Activated CD4-positive, alpha-beta memory T cell treated with anti-CD3 and anti-CD28 coated beads for 36 hours (primary cell): ENCODE measurements around the gene HOXA7. TPM values are rescaled to one million over a fixed set of nuclear protein-coding genes. Genes with fewer than 3 reads are reported as not detected.

ENCODE experiments used
- CTCF ChIA-PET: fragments of 350-600 bp; sonication (Branson Sonifier 250); formaldehyde crosslinking; loops from one replicate; lab custom pipeline; 2021; ENCODE audit warnings: antibody characterized with exemption, inconsistent platforms; lab: Charles Lee
- POLR2A ChIA-PET: fragments of 350-600 bp; sonication (Branson Sonifier 250); formaldehyde crosslinking; loops from one replicate; lab custom pipeline; 2021; ENCODE audit warnings: antibody characterized with exemption; lab: Charles Lee
- DNase-seq: peaks from one replicate; pipeline ENCODE4 v3.0.0-alpha.2; 2020
- H3K27ac Mint-ChIP-seq: one replicate; pipeline ENCODE4 v1.8.0; 2021; ENCODE audit warnings: mixed read lengths
- H3K27me3 Mint-ChIP-seq: one replicate; pipeline ENCODE4 v1.8.0; 2021; ENCODE audit warnings: mixed read lengths
- H3K36me3 Mint-ChIP-seq: one replicate; pipeline ENCODE4 v1.8.0; 2021; ENCODE audit warnings: mixed read lengths
- H3K4me1 Mint-ChIP-seq: one replicate; pipeline ENCODE4 v1.8.0; 2021; ENCODE audit warnings: low read depth, mixed read lengths
- H3K4me3 Mint-ChIP-seq: one replicate; pipeline ENCODE4 v1.8.0; 2021; ENCODE audit warnings: mild to moderate bottlenecking, mixed read lengths
- H3K9me3 Mint-ChIP-seq: one replicate; pipeline ENCODE4 v1.8.0; 2021; ENCODE audit warnings: mixed read lengths
- intact Hi-C: fragments of 100-400 bp; cut with micrococcal nuclease; formaldehyde crosslinking; loops from one replicate; pipeline ENCODE4 v1.15.1; 2023
- total RNA-seq, 2 experiments: library from RNA; stranded (reverse); gene quantifications; one replicate each; pipeline ENCODE4 v1.2.3, GENCODE V29; 2021

The HOXA7 gene
- total RNA-seq, 2 experiments from 2014 or later = not detected

GRCh38 chr7:27139334-27140125, 16.9 kb downstream of the HOXA7 start:
- POLR2A ChIA-PET = no interaction called here
- no peaks in the 10 kb centered on the region for H3K9me3 Mint-ChIP-seq
- no peak overlapping the region for H3K27ac Mint-ChIP-seq
- H3K36me3 Mint-ChIP-seq = no peaks in the 10 kb centered on the region
- peaks cover 8% of the 10 kb centered on the region for H3K4me1 Mint-ChIP-seq
- intact Hi-C loops = no loop called here
- H3K4me3 Mint-ChIP-seq = no peak overlapping the region
- CTCF ChIA-PET = no interaction called here
- peaks cover 37% of the 10 kb centered on the region for H3K27me3 Mint-ChIP-seq
- DNase-seq = no peak

GRCh38 chr7:27138985-27139333, 17.5 kb downstream of the HOXA7 start:
- Mint-ChIP-seq H3K4me1 (peaks cover 14% of the 10 kb centered on the region), H3K27me3 (peaks cover 41% of the 10 kb centered on the region), H3K27ac (peak overlapping the region; percentile 23), H3K36me3 (no peaks in the 10 kb centered on the region), H3K4me3 (no peak overlapping the region), H3K9me3 (no peaks in the 10 kb centered on the region)
- POLR2A ChIA-PET = no interaction called here
- CTCF ChIA-PET = no interaction called here
- DNase-seq = no peak
- intact Hi-C loops = no loop called here

- intact Hi-C loops = no loop called here
- no peaks in the 10 kb centered on the region for H3K9me3 Mint-ChIP-seq
- peaks cover 46% of the 10 kb centered on the region for H3K27me3 Mint-ChIP-seq
- H3K36me3 Mint-ChIP-seq = no peaks in the 10 kb centered on the region
- no peak for DNase-seq
- POLR2A ChIA-PET = no interaction called here
- peaks cover 17% of the 10 kb centered on the region for H3K4me1 Mint-ChIP-seq
- peak overlapping the region; percentile 23 for H3K27ac Mint-ChIP-seq
- H3K4me3 Mint-ChIP-seq = no peak overlapping the region
- CTCF ChIA-PET = no interaction called here
These were observed 18.0 kb downstream of the HOXA7 start for GRCh38 chr7:27138472-27138871.

GRCh38 chr7:27137640-27138315, 18.7 kb downstream of the HOXA7 start:
- no peak for DNase-seq
- Mint-ChIP-seq H3K36me3 (no peaks in the 10 kb centered on the region), H3K27ac (no peak overlapping the region), H3K4me1 (peaks cover 17% of the 10 kb centered on the region), H3K4me3 (no peak overlapping the region), H3K9me3 (no peaks in the 10 kb centered on the region), H3K27me3 (peaks cover 52% of the 10 kb centered on the region)
- CTCF ChIA-PET = no interaction called here
- POLR2A ChIA-PET = no interaction called here
- intact Hi-C loops = no loop called here

GRCh38 chr7:27134392-27134791, 22.1 kb downstream of the HOXA7 start:
- CTCF ChIA-PET = interaction anchor here (0.7 to 1.5 kb wide), 3 partner anchors 10 to 452 kb away, joined by 3 to 4 read pairs (median 4); no protein-coding TSS in a partner anchor
- DNase-seq = no peak
- Mint-ChIP-seq H3K36me3 (no peaks in the 10 kb centered on the region), H3K9me3 (no peaks in the 10 kb centered on the region), H3K27ac (peak overlapping the region; percentile 38), H3K4me3 (peak overlapping the region; percentile 12), H3K27me3 (peaks cover 60% of the 10 kb centered on the region), H3K4me1 (peaks cover 17% of the 10 kb centered on the region)
- intact Hi-C loops = loop anchor here (1.0 kb wide), 1 partner anchor 38 kb away; no protein-coding TSS in a partner anchor
- POLR2A ChIA-PET = no interaction called here

GRCh38 chr7:27133409-27134231, 22.9 kb downstream of the HOXA7 start:
- no peak overlapping the region for H3K4me3 Mint-ChIP-seq
- DNase-seq = no peak
- ChIA-PET CTCF (interaction anchor here (0.7 to 1.5 kb wide), 2 partner anchors 11 to 28 kb away, joined by 3 to 4 read pairs; no protein-coding TSS in a partner anchor), POLR2A (no interaction called here)
- H3K27me3 Mint-ChIP-seq = peaks cover 56% of the 10 kb centered on the region
- peaks cover 17% of the 10 kb centered on the region for H3K4me1 Mint-ChIP-seq
- intact Hi-C loops = loop anchor here (1.0 kb wide), 1 partner anchor 37 kb away; no protein-coding TSS in a partner anchor
- no peak overlapping the region for H3K27ac Mint-ChIP-seq
- H3K9me3 Mint-ChIP-seq = no peaks in the 10 kb centered on the region
- no peaks in the 10 kb centered on the region for H3K36me3 Mint-ChIP-seq

GRCh38 chr7:27132978-27133377, 23.5 kb downstream of the HOXA7 start:
- H3K9me3 Mint-ChIP-seq = no peaks in the 10 kb centered on the region
- no peak for DNase-seq
- ChIA-PET CTCF (no interaction called here), POLR2A (no interaction called here)
- peaks cover 17% of the 10 kb centered on the region for H3K4me1 Mint-ChIP-seq
- H3K4me3 Mint-ChIP-seq = no peak overlapping the region
- intact Hi-C loops = no loop called here
- H3K36me3 Mint-ChIP-seq = no peaks in the 10 kb centered on the region
- no peak overlapping the region for H3K27ac Mint-ChIP-seq
- H3K27me3 Mint-ChIP-seq = peaks cover 55% of the 10 kb centered on the region

- ChIA-PET CTCF (no interaction called here), POLR2A (no interaction called here)
- Mint-ChIP-seq H3K36me3 (no peaks in the 10 kb centered on the region), H3K4me1 (peaks cover 17% of the 10 kb centered on the region), H3K27ac (no peak overlapping the region), H3K27me3 (peaks cover 56% of the 10 kb centered on the region), H3K4me3 (no peak overlapping the region), H3K9me3 (no peaks in the 10 kb centered on the region)
- intact Hi-C loops = no loop called here
- DNase-seq = no peak
These were observed 24.3 kb downstream of the HOXA7 start for GRCh38 chr7:27132214-27132613.

GRCh38 chr7:27131390-27131819, 25.1 kb downstream of the HOXA7 start:
- H3K9me3 Mint-ChIP-seq = no peaks in the 10 kb centered on the region
- H3K4me3 Mint-ChIP-seq = no peak overlapping the region
- H3K4me1 Mint-ChIP-seq = peaks cover 17% of the 10 kb centered on the region
- intact Hi-C loops = no loop called here
- POLR2A ChIA-PET = no interaction called here
- H3K27me3 Mint-ChIP-seq = peaks cover 58% of the 10 kb centered on the region
- no peaks in the 10 kb centered on the region for H3K36me3 Mint-ChIP-seq
- CTCF ChIA-PET = interaction anchor here (1.5 kb wide), 1 partner anchor 30 kb away, joined by 5 read pairs; no protein-coding TSS in a partner anchor
- DNase-seq = no peak
- H3K27ac Mint-ChIP-seq = no peak overlapping the region

- Mint-ChIP-seq H3K36me3 (no peaks in the 10 kb centered on the region), H3K4me3 (peak within 1 kb of the TSS; percentile 57), H3K4me1 (peaks cover 15% of the 10 kb centered on the region), H3K27ac (no peak within 1 kb of the TSS), H3K27me3 (peaks cover 56% of the 10 kb centered on the region), H3K9me3 (no peaks in the 10 kb centered on the region)
- POLR2A ChIA-PET = no interaction called here
- peak; percentile 73 for DNase-seq
- CTCF ChIA-PET = interaction anchor here (1.5 kb wide), 1 partner anchor 31 kb away, joined by 5 read pairs; no protein-coding TSS in a partner anchor
- intact Hi-C loops = no loop called here
These were observed 25.7 kb downstream of the HOXA7 start, which contains the start of gene HOXA4 for GRCh38 chr7:27130540-27131389. Gene HOXA4 (minus strand): TSS chr7:27130757. CDS start chr7:27130733, 24 bp downstream.
